K562 (cell line): ENCODE measurements around the gene PPIF. TPM values are rescaled to one million over a fixed set of nuclear protein-coding genes. Genes with fewer than 3 reads are reported as not detected.
A peak's percentile ranks its signal among the peaks of the same experiment; 100 is the strongest.

ENCODE experiments used
- CBX5 ChIP-seq: IDR thresholded peaks from 2 replicates; pipeline ENCODE4 v1.6.1; 2014; ENCODE audit warnings: low read depth, borderline replicate concordance
- CREM ChIP-seq: IDR thresholded peaks from 2 replicates; pipeline ENCODE4 v1.6.1; 2014; ENCODE audit warnings: antibody characterized with exemption, low read depth
- HMG20A ChIP-seq: fragments of 450-650 bp; formaldehyde crosslinking; conservative IDR thresholded peaks from 2 replicates; pipeline ENCODE4 v1.4.0; 2020; ENCODE audit warnings: mild to moderate bottlenecking, mixed read lengths
- HSF4 ChIP-seq: fragments of 250-450 bp; sonication (Bioruptor Pico); IDR thresholded peaks from 2 replicates; pipeline ENCODE4 v2.1.2; 2022; ENCODE audit warnings: mild to moderate bottlenecking, moderate library complexity, borderline replicate concordance
- KLF16 ChIP-seq: IDR thresholded peaks from 2 replicates; pipeline ENCODE4 v1.6.1; 2016; ENCODE audit warnings: antibody characterized with exemption
- MBD2 ChIP-seq: sonication (generic); IDR thresholded peaks from 2 replicates; pipeline ENCODE4 v1.6.1; 2016; ENCODE audit warnings: low read depth, borderline replicate concordance
- POLR2B ChIP-seq: fragments of 450-650 bp; IDR thresholded peaks from 2 replicates; pipeline ENCODE4 v1.6.1; 2018; ENCODE audit warnings: low read depth; ENCODE audit not compliant: partially characterized antibody
- PTRF ChIP-seq: fragments of 450-650 bp; IDR thresholded peaks from 2 replicates; pipeline ENCODE4 v1.6.1; 2016; ENCODE audit warnings: mild to moderate bottlenecking, missing genetic modification characterization, missing compliant biosample characterization
- RBFOX2 ChIP-seq: fragments of 200-400 bp; formaldehyde crosslinking; IDR thresholded peaks from 2 replicates; pipeline ENCODE4 v1.6.1; 2017; ENCODE audit warnings: low read depth, mild to moderate bottlenecking, low read length, moderate library complexity
- RFX5 ChIP-seq: IDR thresholded peaks from 2 replicates; pipeline ENCODE4 v1.6.1; 2011; ENCODE audit warnings: low read depth, mild to moderate bottlenecking, improper control_type of control experiment, low read length
- ZNF133 ChIP-seq: fragments of 250-450 bp; sonication (Bioruptor Pico); IDR thresholded peaks from 2 replicates; pipeline ENCODE4 v1.4.0; 2020; ENCODE audit warnings: mild to moderate bottlenecking
- ZNF76 ChIP-seq: fragments of 250-450 bp; sonication (Bioruptor Pico); IDR thresholded peaks from 2 replicates; pipeline ENCODE4 v1.4.0; 2020; ENCODE audit warnings: mild to moderate bottlenecking, moderate library complexity, borderline replicate concordance
- polyA plus RNA-seq, 8 experiments: library from polyadenylated mRNA; depleted of rRNA in 4 of 8; stranded (reverse) in 5 of 8; unstranded in 3 of 8; fragments of >200 nt; fragmentation: Nextera tagmentation in 2 of 8; fragmentation: Illumina TruSeq in 1 of 8; extraction: Ambion mirVana in 2 of 8; extraction: Trizol in 1 of 8; gene quantifications; 2 replicates each; pipeline versions ENCODE4 v1.2.1 to v1.2.3, GENCODE V29; 2011 to 2014; ENCODE audit warnings: inconsistent platforms in 1 of 8, missing spikeins in 1 of 8
- total RNA-seq, 7 experiments: library from RNA; depleted of rRNA in 6 of 7; stranded (reverse); fragments of >200 nt in 6 of 7; fragmentation: Illumina TruSeq in 2 of 7; extraction: Trizol in 2 of 7; gene quantifications; 2 replicates each; pipeline versions ENCODE4 v1.2.1 to v1.2.3, GENCODE V29; 2011 to 2021; ENCODE audit warnings: low replicate concordance in 1 of 7
- TF ChIP-seq, protein P1 (sequence below): sonication (generic); formaldehyde crosslinking; IDR thresholded peaks from 2 replicates; pipeline ENCODE4 v1.4.0; 2020; ENCODE audit warnings: mild to moderate bottlenecking, missing genetic modification reagents
- TF ChIP-seq, protein P2 (sequence below): sonication (generic); formaldehyde crosslinking; IDR thresholded peaks from 2 replicates; pipeline ENCODE4 v1.8.0; 2022; ENCODE audit warnings: mild to moderate bottlenecking, missing genetic modification reagents, borderline replicate concordance
- TF ChIP-seq, protein P3 (sequence below): fragments of 250-450 bp; sonication (Bioruptor Pico); IDR thresholded peaks from 2 replicates; pipeline ENCODE4 v1.8.0; 2021; ENCODE audit warnings: borderline replicate concordance, mild to moderate bottlenecking, moderate library complexity; ENCODE audit not compliant: poor library complexity, severe bottlenecking
- TF ChIP-seq, protein P4 (sequence below): fragments of 250-450 bp; sonication (Bioruptor Pico); IDR thresholded peaks from 2 replicates; pipeline ENCODE4 v1.4.0; 2020; ENCODE audit warnings: mild to moderate bottlenecking
- TF ChIP-seq, protein P5 (sequence below): fragments of 450-650 bp; IDR thresholded peaks from 2 replicates; pipeline ENCODE4 v1.6.1; 2016; ENCODE audit warnings: borderline replicate concordance
- TF ChIP-seq, protein P6 (sequence below), 2 experiments: fragments of 250-450 bp in 1 of 2; fragments of 450-650 bp in 1 of 2; sonication (Bioruptor Pico) in 1 of 2; IDR thresholded peaks; 2 replicates each; pipeline versions ENCODE4 v1.6.1 to v1.8.0; 2016 to 2021; ENCODE audit warnings: mild to moderate bottlenecking in 2 of 2, moderate library complexity in 2 of 2, missing compliant biosample characterization in 1 of 2, missing genetic modification characterization in 1 of 2

The PPIF gene
- total and polyA plus RNA-seq, 9 of the 15 experiments (the other 6 are each of a cell fraction or from before 2014, with no cell fraction given) = 40.9 to 287 (median 117) TPM

DNA sequence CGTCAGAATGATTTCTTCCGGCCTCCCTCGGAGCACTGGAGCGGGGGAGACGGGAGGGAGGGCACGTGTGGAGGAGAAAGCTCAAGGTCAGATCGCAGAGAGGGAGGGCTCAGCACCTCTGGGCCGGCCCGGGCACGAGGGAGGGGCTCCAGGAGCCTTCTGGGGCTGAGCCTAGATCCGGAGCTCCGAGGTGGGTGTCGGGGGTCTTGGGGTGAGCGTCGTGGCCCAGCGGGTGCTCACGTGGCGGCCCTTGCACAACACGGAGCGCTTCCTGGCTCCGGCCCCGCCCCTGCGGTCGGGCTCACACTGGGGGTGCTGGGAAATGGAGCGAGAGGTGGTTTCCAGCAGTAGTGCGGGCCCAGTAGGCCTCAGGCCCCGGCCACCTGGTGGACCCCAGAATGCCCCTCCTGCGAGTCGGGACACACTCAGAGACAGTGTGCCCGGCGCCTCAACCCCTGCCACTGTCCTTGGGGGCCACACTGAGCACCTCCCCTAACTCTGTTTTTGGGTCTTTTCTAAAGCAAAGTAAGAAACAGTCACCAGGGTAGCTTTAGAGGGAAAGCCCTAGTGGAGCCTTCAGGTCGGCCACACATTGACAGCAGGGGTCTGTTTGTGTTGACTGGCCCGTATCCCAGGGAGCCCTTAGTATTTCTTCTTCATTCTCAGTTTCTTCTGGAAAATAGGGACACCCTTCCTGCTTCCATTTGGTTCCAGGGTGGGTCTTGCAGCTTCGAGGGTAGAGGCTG, 798 bp downstream of the PPIF start (continued):
- TF ChIP-seq, protein P1, sequence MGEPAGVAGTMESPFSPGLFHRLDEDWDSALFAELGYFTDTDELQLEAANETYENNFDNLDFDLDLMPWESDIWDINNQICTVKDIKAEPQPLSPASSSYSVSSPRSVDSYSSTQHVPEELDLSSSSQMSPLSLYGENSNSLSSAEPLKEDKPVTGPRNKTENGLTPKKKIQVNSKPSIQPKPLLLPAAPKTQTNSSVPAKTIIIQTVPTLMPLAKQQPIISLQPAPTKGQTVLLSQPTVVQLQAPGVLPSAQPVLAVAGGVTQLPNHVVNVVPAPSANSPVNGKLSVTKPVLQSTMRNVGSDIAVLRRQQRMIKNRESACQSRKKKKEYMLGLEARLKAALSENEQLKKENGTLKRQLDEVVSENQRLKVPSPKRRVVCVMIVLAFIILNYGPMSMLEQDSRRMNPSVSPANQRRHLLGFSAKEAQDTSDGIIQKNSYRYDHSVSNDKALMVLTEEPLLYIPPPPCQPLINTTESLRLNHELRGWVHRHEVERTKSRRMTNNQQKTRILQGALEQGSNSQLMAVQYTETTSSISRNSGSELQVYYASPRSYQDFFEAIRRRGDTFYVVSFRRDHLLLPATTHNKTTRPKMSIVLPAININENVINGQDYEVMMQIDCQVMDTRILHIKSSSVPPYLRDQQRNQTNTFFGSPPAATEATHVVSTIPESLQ = no peak
- no peak for TF ChIP-seq MBD2
- TF ChIP-seq, protein P2, sequence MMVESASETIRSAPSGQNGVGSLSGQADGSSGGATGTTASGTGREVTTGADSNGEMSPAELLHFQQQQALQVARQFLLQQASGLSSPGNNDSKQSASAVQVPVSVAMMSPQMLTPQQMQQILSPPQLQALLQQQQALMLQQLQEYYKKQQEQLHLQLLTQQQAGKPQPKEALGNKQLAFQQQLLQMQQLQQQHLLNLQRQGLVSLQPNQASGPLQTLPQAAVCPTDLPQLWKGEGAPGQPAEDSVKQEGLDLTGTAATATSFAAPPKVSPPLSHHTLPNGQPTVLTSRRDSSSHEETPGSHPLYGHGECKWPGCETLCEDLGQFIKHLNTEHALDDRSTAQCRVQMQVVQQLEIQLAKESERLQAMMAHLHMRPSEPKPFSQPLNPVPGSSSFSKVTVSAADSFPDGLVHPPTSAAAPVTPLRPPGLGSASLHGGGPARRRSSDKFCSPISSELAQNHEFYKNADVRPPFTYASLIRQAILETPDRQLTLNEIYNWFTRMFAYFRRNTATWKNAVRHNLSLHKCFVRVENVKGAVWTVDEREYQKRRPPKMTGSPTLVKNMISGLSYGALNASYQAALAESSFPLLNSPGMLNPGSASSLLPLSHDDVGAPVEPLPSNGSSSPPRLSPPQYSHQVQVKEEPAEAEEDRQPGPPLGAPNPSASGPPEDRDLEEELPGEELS (CRISPR knock-in tag) = no peak
- TF ChIP-seq RFX5 = no peak
- TF ChIP-seq ZNF76 (CRISPR knock-in tag) = 0 out of 2 replicates have a peak, but pooled peaks have one; percentile 64
- TF ChIP-seq RBFOX2 = peak; percentile 85
- TF ChIP-seq, protein P3, sequence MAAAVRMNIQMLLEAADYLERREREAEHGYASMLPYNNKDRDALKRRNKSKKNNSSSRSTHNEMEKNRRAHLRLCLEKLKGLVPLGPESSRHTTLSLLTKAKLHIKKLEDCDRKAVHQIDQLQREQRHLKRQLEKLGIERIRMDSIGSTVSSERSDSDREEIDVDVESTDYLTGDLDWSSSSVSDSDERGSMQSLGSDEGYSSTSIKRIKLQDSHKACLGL (CRISPR knock-in tag) = peak; percentile 5
- TF ChIP-seq, protein P4, sequence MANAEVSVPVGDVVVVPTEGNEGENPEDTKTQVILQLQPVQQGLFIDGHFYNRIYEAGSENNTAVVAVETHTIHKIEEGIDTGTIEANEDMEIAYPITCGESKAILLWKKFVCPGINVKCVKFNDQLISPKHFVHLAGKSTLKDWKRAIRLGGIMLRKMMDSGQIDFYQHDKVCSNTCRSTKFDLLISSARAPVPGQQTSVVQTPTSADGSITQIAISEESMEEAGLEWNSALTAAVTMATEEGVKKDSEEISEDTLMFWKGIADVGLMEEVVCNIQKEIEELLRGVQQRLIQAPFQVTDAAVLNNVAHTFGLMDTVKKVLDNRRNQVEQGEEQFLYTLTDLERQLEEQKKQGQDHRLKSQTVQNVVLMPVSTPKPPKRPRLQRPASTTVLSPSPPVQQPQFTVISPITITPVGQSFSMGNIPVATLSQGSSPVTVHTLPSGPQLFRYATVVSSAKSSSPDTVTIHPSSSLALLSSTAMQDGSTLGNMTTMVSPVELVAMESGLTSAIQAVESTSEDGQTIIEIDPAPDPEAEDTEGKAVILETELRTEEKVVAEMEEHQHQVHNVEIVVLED (CRISPR knock-in tag) = no peak
- no peak for TF ChIP-seq ZNF133 (CRISPR knock-in tag)
- TF ChIP-seq CBX5 = no peak
- TF ChIP-seq, protein P5, sequence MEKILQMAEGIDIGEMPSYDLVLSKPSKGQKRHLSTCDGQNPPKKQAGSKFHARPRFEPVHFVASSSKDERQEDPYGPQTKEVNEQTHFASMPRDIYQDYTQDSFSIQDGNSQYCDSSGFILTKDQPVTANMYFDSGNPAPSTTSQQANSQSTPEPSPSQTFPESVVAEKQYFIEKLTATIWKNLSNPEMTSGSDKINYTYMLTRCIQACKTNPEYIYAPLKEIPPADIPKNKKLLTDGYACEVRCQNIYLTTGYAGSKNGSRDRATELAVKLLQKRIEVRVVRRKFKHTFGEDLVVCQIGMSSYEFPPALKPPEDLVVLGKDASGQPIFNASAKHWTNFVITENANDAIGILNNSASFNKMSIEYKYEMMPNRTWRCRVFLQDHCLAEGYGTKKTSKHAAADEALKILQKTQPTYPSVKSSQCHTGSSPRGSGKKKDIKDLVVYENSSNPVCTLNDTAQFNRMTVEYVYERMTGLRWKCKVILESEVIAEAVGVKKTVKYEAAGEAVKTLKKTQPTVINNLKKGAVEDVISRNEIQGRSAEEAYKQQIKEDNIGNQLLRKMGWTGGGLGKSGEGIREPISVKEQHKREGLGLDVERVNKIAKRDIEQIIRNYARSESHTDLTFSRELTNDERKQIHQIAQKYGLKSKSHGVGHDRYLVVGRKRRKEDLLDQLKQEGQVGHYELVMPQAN = peak; percentile 93
- TF ChIP-seq CREM = no peak; the same call in 1 of the 2 replicates
- no peak for TF ChIP-seq KLF16
- TF ChIP-seq HSF4 (CRISPR knock-in tag) = no peak
- TF ChIP-seq, protein P6, sequence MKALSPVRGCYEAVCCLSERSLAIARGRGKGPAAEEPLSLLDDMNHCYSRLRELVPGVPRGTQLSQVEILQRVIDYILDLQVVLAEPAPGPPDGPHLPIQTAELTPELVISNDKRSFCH (CRISPR knock-in tag; IDR thresholded peaks at IDR 0.05) = no peak
- TF ChIP-seq, protein P6 (tag; IDR thresholded peaks at IDR 0.05) = no peak; the same call in 1 of the 2 replicates
- TF ChIP-seq POLR2B = peak; percentile 36
- TF ChIP-seq HMG20A (CRISPR knock-in tag) = no peak
- no peak for TF ChIP-seq PTRF
